K562 (cell line): ENCODE measurements around the gene DCLK2. TPM values are rescaled to one million over a fixed set of nuclear protein-coding genes. Genes with fewer than 3 reads are reported as not detected.

Experiments used
- ATAC-seq: fragments of 200-7000 bp; cut with Tn5 transposase; 3 replicates; pipeline ENCODE4 v1.9.1; 2020; ENCODE audit warnings: moderate library complexity
- BruUV-seq: library from RNA; stranded (reverse); fragments of 400-500 nt; replicated peaks from 2 replicates; lab custom pipeline; 2021; lab: Mats Ljungman, UMichigan
- CTCF ChIA-PET: fragments of 300-600 bp; formaldehyde crosslinking; extraction: SDS; loops from one replicate; lab custom pipeline; 2021; ENCODE audit warnings: low intra/inter-chr PET ratio; lab: Yijun Ruan, JAX
- POLR2A ChIA-PET: fragments of 300-600, 350-650 bp; sonication (Branson Sonifier 250); formaldehyde crosslinking; extraction: SDS; loops from one replicate; lab custom pipeline; 2021; ENCODE audit warnings: antibody characterized with exemption, inconsistent platforms; lab: Yijun Ruan, JAX
- DNase-seq, 4 experiments: peaks; one replicate each; pipeline versions ENCODE4 v3.0.0 to v3.0.0-alpha.2; 2011 to 2018; ENCODE audit warnings: low spot score in 3 of 4, mixed read lengths in 3 of 4; ENCODE audit errors: extremely low read depth in 1 of 4
- FAIRE-seq: peaks from 2 replicates; lab custom pipeline; 2011; peaks lifted over from hg19 to GRCh38; lab: Jason Lieb, UNC
- H2AFZ ChIP-seq: 2 replicates; pipeline ENCODE4 v1.6.0; 2011; ENCODE audit warnings: low read depth, low read length, control low read depth, inconsistent platforms
- H3K27ac ChIP-seq: fragments of 200-600 bp; 3 replicates; pipeline ENCODE4 v1.8.0; 2011; ENCODE audit warnings: low read depth, mild to moderate bottlenecking, control low read depth, inconsistent platforms, low read length, moderate library complexity, mixed read lengths; ENCODE audit errors: extremely low read depth
- H3K27me3 ChIP-seq, 2 experiments: fragments of 300-600 bp in 1 of 2; 2 replicates in 1 of 2; 3 replicates in 1 of 2; pipeline versions ENCODE4 v1.6.0 to v1.8.0; 2011; ENCODE audit warnings: inconsistent platforms in 2 of 2, low read length in 2 of 2, mild to moderate bottlenecking in 1 of 2, mixed read lengths in 1 of 2, moderate library complexity in 1 of 2; ENCODE audit not compliant: control insufficient read depth in 2 of 2, insufficient read depth in 2 of 2
- H3K36me3 ChIP-seq: fragments of 300-600 bp; 3 replicates; pipeline ENCODE4 v1.8.0; 2011; ENCODE audit warnings: mild to moderate bottlenecking, low read length, inconsistent platforms; ENCODE audit not compliant: control insufficient read depth, insufficient read depth
- H3K4me1 ChIP-seq, 2 experiments: fragments of 200-600 bp in 1 of 2; replicated peaks in 1 of 2; 2 replicates in 1 of 2; 3 replicates in 1 of 2; pipeline versions ENCODE4 v1.5.1 to v1.8.0; 2011; ENCODE audit warnings: inconsistent platforms in 2 of 2, low read length in 2 of 2, mild to moderate bottlenecking in 1 of 2, mixed read lengths in 1 of 2, moderate library complexity in 1 of 2; ENCODE audit not compliant: control insufficient read depth in 2 of 2, insufficient read depth in 2 of 2
- H3K4me2 ChIP-seq: 2 replicates; pipeline ENCODE4 v1.6.1; 2011; ENCODE audit warnings: low read length, control low read depth, inconsistent platforms, mixed read lengths; ENCODE audit not compliant: insufficient read depth
- H3K4me3 ChIP-seq: fragments of 200-600 bp; sonication (generic), shearing (Covaris generic); 2 replicates; pipeline ENCODE4 v1.5.1; 2016; ENCODE audit warnings: control low read depth, inconsistent platforms
- H3K79me2 ChIP-seq: fragments of 200-600 bp; 3 replicates; pipeline ENCODE4 v1.8.0; 2011; ENCODE audit warnings: low read length, inconsistent platforms; ENCODE audit not compliant: control insufficient read depth, insufficient read depth
- H3K9ac ChIP-seq, 2 experiments: 2 replicates each; pipeline versions ENCODE4 v1.6.0 to v1.6.1; 2011; ENCODE audit warnings: low read depth in 2 of 2, low read length in 2 of 2, control low read depth in 1 of 2, inconsistent platforms in 1 of 2, mild to moderate bottlenecking in 1 of 2, mixed read lengths in 1 of 2; ENCODE audit not compliant: insufficient read depth in 1 of 2
- H3K9me1 ChIP-seq: one replicate; pipeline ENCODE4 v1.6.0; 2011; ENCODE audit warnings: inconsistent platforms, mild to moderate bottlenecking, low read length, moderate library complexity; ENCODE audit not compliant: control insufficient read depth, insufficient read depth
- H3K9me3 ChIP-seq: replicated peaks from 2 replicates; pipeline ENCODE4 v1.5.1; 2011; ENCODE audit warnings: low read depth, low read length, inconsistent platforms; ENCODE audit not compliant: control insufficient read depth, insufficient read depth
- H4K20me1 ChIP-seq: replicated peaks from 2 replicates; pipeline ENCODE4 v1.6.1; 2011; ENCODE audit warnings: low read length, inconsistent platforms, mixed read lengths; ENCODE audit not compliant: control insufficient read depth, insufficient read depth
- BCOR ChIP-seq: fragments of 450-650 bp; IDR thresholded peaks from 2 replicates; pipeline ENCODE4 v1.6.1; 2016
- EWSR1 ChIP-seq: fragments of 450-650 bp; IDR thresholded peaks from 2 replicates; pipeline ENCODE4 v1.6.1; 2018; ENCODE audit warnings: borderline replicate concordance, mild to moderate bottlenecking, low read depth, moderate library complexity; ENCODE audit not compliant: partially characterized antibody
- KLF6 ChIP-seq: fragments of 250-450 bp; sonication (Bioruptor Pico); IDR thresholded peaks from 2 replicates; pipeline ENCODE4 v1.4.0; 2020; ENCODE audit warnings: mild to moderate bottlenecking, moderate library complexity, borderline replicate concordance
- RAD21 ChIP-seq, 2 experiments: fragments of 250-450 bp in 1 of 2; fragments of 450-650 bp in 1 of 2; sonication (Bioruptor Pico) in 1 of 2; formaldehyde crosslinking in 1 of 2; IDR thresholded peaks in 1 of 2; conservative IDR thresholded peaks in 1 of 2; 2 replicates each; pipeline versions ENCODE4 v1.4.0 to v1.8.0; 2020 to 2022; ENCODE audit warnings: mild to moderate bottlenecking in 2 of 2, moderate library complexity in 1 of 2
- REST ChIP-seq, 2 experiments: fragments of 450-650 bp; formaldehyde crosslinking in 1 of 2; IDR thresholded peaks; 2 replicates each; pipeline versions ENCODE4 v1.4.0 to v1.6.1; 2014 to 2020; ENCODE audit warnings: mild to moderate bottlenecking in 2 of 2, borderline replicate concordance in 1 of 2, low read depth in 1 of 2
- STAG1 ChIP-seq: sonication (generic); formaldehyde crosslinking; IDR thresholded peaks from 2 replicates; pipeline ENCODE4 v1.5.0; 2020; ENCODE audit warnings: missing genetic modification reagents, borderline replicate concordance
- ZNF174 ChIP-seq: fragments of 250-450 bp; sonication (Bioruptor Pico); IDR thresholded peaks from 2 replicates; pipeline ENCODE4 v1.4.0; 2020; ENCODE audit warnings: mild to moderate bottlenecking
- WGBS: fragments of 100-300 bp; shearing (Covaris generic); methylation state at CpG from one replicate; pipeline ENCODE4 v1.1.6; 2016; ENCODE audit warnings: low coverage, mixed read lengths; ENCODE audit not compliant: insufficient coverage; ENCODE audit errors: missing lambda C conversion rate; 5-methylcytosine and 5-hydroxymethylcytosine counted together
- in situ Hi-C: fragments of 300-500 bp; cut with MboI; formaldehyde crosslinking; loops from 4 replicates; pipeline ENCODE4 v1.15.0; 2018; ENCODE audit warnings: inconsistent platforms, mixed read lengths
- intact Hi-C: fragments of 100-400 bp; cut with micrococcal nuclease; formaldehyde crosslinking; loops from 2 replicates; pipeline ENCODE4 v1.14.2; 2022
- polyA plus RNA-seq, 8 experiments: library from polyadenylated mRNA; depleted of rRNA in 4 of 8; stranded (reverse) in 5 of 8; unstranded in 3 of 8; fragments of >200 nt; fragmentation: Nextera tagmentation in 2 of 8; fragmentation: Illumina TruSeq in 1 of 8; extraction: Ambion mirVana in 2 of 8; extraction: Trizol in 1 of 8; gene quantifications; 2 replicates each; pipeline versions ENCODE4 v1.2.1 to v1.2.3, GENCODE V29; 2011 to 2014; ENCODE audit warnings: inconsistent platforms in 1 of 8, missing spikeins in 1 of 8
- total RNA-seq, 7 experiments: library from RNA; depleted of rRNA in 6 of 7; stranded (reverse); fragments of >200 nt in 6 of 7; fragmentation: Illumina TruSeq in 2 of 7; extraction: Trizol in 2 of 7; gene quantifications; 2 replicates each; pipeline versions ENCODE4 v1.2.1 to v1.2.3, GENCODE V29; 2011 to 2021; ENCODE audit warnings: low replicate concordance in 1 of 7
- TF ChIP-seq, protein P1 (sequence below), 3 experiments: IDR thresholded peaks in 2 of 3; conservative IDR thresholded peaks in 1 of 3; 2 replicates each; pipeline ENCODE4 v1.5.1; 2011 to 2012; ENCODE audit warnings: low read length in 3 of 3, mild to moderate bottlenecking in 3 of 3, control low read depth in 2 of 3, improper control_type of control experiment in 1 of 3, inconsistent platforms in 1 of 3, low read depth in 1 of 3, mixed read lengths in 1 of 3, moderate library complexity in 1 of 3; ENCODE audit not compliant: insufficient read depth in 2 of 3

DCLK2 gene
- total and polyA plus RNA-seq, 9 of the 15 experiments (the other 6 are each of a cell fraction or from before 2014, with no cell fraction given) = not detected

DNA sequence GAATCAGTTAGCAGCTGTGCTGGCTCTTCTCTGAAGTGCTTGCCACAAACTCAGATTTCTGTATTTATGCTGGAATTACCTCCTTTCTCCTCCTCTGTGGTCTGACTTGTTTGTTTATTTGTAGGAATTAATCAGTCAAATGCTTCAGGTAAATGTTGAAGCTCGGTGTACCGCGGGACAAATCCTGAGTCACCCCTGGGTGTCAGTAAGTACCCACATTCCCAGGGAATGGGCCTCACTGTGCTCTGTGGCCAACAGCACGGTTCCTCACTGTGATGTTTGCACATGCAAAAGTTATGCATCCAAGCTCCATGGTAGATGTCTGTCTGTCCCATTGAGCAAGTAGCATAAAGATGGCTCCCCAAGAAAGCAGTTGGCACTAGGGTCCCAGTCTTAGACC lies 169.9 kb downstream of the DCLK2 start:
- H3K27ac ChIP-seq = no peak overlapping the region
- H2AFZ ChIP-seq = no peak overlapping the region
- no peaks in the 10 kb centered on the region for H3K9me3 ChIP-seq
- 4% methylated on average over 4 of the region's 4 CpGs for WGBS
- 0 out of 4 replicates have a peak overlapping the region, but pooled peaks of 1 of the 2 experiments have one; percentile 36 for H3K9ac ChIP-seq
- H3K79me2 ChIP-seq = no peaks in the 10 kb centered on the region
- no peaks in the 10 kb centered on the region for H3K36me3 ChIP-seq
- POLR2A ChIA-PET = no interaction called here
- no peak overlapping the region for H3K4me3 ChIP-seq
- CTCF ChIA-PET = interaction anchor here (1.1 kb wide), 1 partner anchor 618 kb away, joined by 3 read pairs; no protein-coding TSS in a partner anchor
- intact Hi-C loops = loop anchor here (5.0 kb wide), 1 partner anchor 619 kb away; no protein-coding TSS in a partner anchor
- H4K20me1 ChIP-seq = no peaks in the 10 kb centered on the region
- FAIRE-seq (no peak), ATAC-seq (peak; percentile 77), DNase-seq (peak in 1 of 4 experiments; percentile 24)
- H3K9me1 ChIP-seq = no peaks in the 10 kb centered on the region
- no peaks in the 10 kb centered on the region for H3K27me3 ChIP-seq
- no peak overlapping the region for H3K4me2 ChIP-seq
- in situ Hi-C loops = no loop called here
- H3K4me1 ChIP-seq = no peaks in the 10 kb centered on the region; a peak in 1 of 5 replicates
- TF ChIP-seq BCOR (no peak), EWSR1 (no peak), STAG1 (CRISPR knock-in tag) (peak; percentile 37; the same call in 1 of the 2 replicates), REST (IDR thresholded peaks at IDR 0.05; ENCODE audit: borderline replicate concordance) (peak; percentile 30; the same call in 1 of the 2 replicates), REST (CRISPR knock-in tag; IDR thresholded peaks at IDR 0.05; ENCODE audit: low read depth) (no peak), ZNF174 (CRISPR knock-in tag) (no peak), RAD21 (CRISPR knock-in tag; conservative IDR thresholded peaks at IDR 0.05 in 1 of 2, IDR thresholded peaks at IDR 0.05 in 1 of 2) (peak in 1 of 2 experiments; percentile 55; a peak in 2 of 4 replicates), KLF6 (CRISPR knock-in tag) (no peak)
- TF ChIP-seq, protein P1, sequence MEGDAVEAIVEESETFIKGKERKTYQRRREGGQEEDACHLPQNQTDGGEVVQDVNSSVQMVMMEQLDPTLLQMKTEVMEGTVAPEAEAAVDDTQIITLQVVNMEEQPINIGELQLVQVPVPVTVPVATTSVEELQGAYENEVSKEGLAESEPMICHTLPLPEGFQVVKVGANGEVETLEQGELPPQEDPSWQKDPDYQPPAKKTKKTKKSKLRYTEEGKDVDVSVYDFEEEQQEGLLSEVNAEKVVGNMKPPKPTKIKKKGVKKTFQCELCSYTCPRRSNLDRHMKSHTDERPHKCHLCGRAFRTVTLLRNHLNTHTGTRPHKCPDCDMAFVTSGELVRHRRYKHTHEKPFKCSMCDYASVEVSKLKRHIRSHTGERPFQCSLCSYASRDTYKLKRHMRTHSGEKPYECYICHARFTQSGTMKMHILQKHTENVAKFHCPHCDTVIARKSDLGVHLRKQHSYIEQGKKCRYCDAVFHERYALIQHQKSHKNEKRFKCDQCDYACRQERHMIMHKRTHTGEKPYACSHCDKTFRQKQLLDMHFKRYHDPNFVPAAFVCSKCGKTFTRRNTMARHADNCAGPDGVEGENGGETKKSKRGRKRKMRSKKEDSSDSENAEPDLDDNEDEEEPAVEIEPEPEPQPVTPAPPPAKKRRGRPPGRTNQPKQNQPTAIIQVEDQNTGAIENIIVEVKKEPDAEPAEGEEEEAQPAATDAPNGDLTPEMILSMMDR (IDR thresholded peaks at IDR 0.05 in 2 of 3, conservative IDR thresholded peaks at IDR 0.05 in 1 of 3; ENCODE audit: insufficient read depth in 2 of 3, low read depth in 1 of 3, low read length in 3 of 3) = peak in 2 of 3 experiments; percentile 17 to 33; a peak in 2 of 6 replicates
- BruUV-seq = no TSS peak
